C4-2B (cell line): ENCODE data around the gene CFAP70.
"Not testable (repeated sequence)": the region's sequence is repeated elsewhere in the genome, so short reads cannot be mapped to it uniquely, and the experiment has no call there.

Source experiments
- CTCF ChIP-seq: fragments of 450-650 bp; conservative IDR thresholded peaks from 2 replicates; pipeline ENCODE4 v1.5.1; 2017; ENCODE audit warnings: mild to moderate bottlenecking
- ZFX ChIP-seq: fragments of 450-650 bp; IDR thresholded peaks from 2 replicates; pipeline ENCODE4 v1.6.1; 2017

DNA sequence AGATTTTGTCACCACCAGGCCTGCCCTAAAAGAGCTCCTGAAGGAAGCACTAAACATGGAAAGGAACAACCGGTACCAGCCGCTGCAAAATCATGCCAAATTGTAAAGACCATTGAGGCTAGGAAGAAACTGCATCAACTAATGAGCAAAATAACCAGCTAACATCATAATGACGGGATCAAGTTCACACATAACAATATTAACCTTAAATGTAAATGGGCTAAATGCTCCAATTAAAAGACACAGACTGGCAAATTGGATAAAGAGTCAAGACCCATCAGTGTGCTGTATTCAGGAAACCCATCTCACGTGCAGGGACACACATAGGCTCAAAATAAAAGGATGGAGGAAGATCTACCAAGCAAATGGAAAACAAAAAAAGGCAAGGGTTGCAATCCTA, 33.4 kb downstream of the CFAP70 start:
- TF ChIP-seq CTCF, ZFX: not testable (repeated sequence)
